Mesenchymal stem cell (in vitro differentiated cells and primary cell): ENCODE results near the gene AUTS2.
A peak's percentile ranks its signal among the peaks of the same experiment; 100 is the strongest.
"Not testable (repeated sequence)": the region's sequence is repeated elsewhere in the genome, so short reads cannot be mapped to it uniquely, and the experiment has no call there.

Experiments used
- DNase-seq: peaks from one replicate; pipeline ENCODE4 v3.0.0-alpha.2; 2013
- H2AFZ ChIP-seq: one replicate; pipeline ENCODE4 v1.6.1; 2013; ENCODE audit warnings: low read depth, mild to moderate bottlenecking, control low read depth, inconsistent platforms, low read length, moderate library complexity
- H2AK5ac ChIP-seq: 2 replicates; pipeline ENCODE4 v1.6.1; 2013; ENCODE audit warnings: low read length, moderate library complexity, mild to moderate bottlenecking, inconsistent platforms; ENCODE audit not compliant: severe bottlenecking
- H2BK120ac ChIP-seq: one replicate; pipeline ENCODE4 v1.6.1; 2013; ENCODE audit warnings: low read depth, mild to moderate bottlenecking, inconsistent platforms, low read length, moderate library complexity
- H2BK12ac ChIP-seq, 2 experiments: one replicate each; pipeline ENCODE4 v1.6.1; 2013; ENCODE audit warnings: inconsistent platforms in 2 of 2, low read length in 2 of 2, mild to moderate bottlenecking in 2 of 2, moderate library complexity in 2 of 2, control low read depth in 1 of 2
- H2BK15ac ChIP-seq: one replicate; pipeline ENCODE4 v1.6.1; 2013; ENCODE audit warnings: mild to moderate bottlenecking, low read depth, inconsistent platforms; ENCODE audit not compliant: poor library complexity, severe bottlenecking
- H2BK5ac ChIP-seq: 2 replicates; pipeline ENCODE4 v1.6.1; 2013; ENCODE audit warnings: low read depth, mild to moderate bottlenecking, low read length, control low read depth, inconsistent platforms; ENCODE audit not compliant: poor library complexity, severe bottlenecking
- H3K14ac ChIP-seq, 2 experiments: one replicate each; pipeline ENCODE4 v1.6.1; 2013; ENCODE audit warnings: inconsistent platforms in 2 of 2, low read length in 2 of 2, control low read depth in 1 of 2, mild to moderate bottlenecking in 1 of 2, moderate library complexity in 1 of 2
- H3K18ac ChIP-seq, 2 experiments: one replicate each; pipeline ENCODE4 v1.6.1; 2013; ENCODE audit warnings: inconsistent platforms in 2 of 2, low read length in 2 of 2, control low read depth in 1 of 2, low read depth in 1 of 2, mild to moderate bottlenecking in 1 of 2
- H3K23ac ChIP-seq, 2 experiments: one replicate each; pipeline ENCODE4 v1.6.1; 2013; ENCODE audit warnings: inconsistent platforms in 2 of 2, low read length in 2 of 2, mild to moderate bottlenecking in 2 of 2, moderate library complexity in 2 of 2, control low read depth in 1 of 2
- H3K27ac ChIP-seq: 2 replicates; pipeline ENCODE4 v1.5.1; 2013; ENCODE audit warnings: mild to moderate bottlenecking, moderate library complexity, low read length, control low read depth, inconsistent platforms; ENCODE audit not compliant: poor library complexity, severe bottlenecking
- H3K27me3 ChIP-seq, 2 experiments: 2 replicates each; pipeline versions ENCODE4 v1.6.1 to v1.7.0; 2013; ENCODE audit warnings: low read length in 2 of 2, mild to moderate bottlenecking in 2 of 2, moderate library complexity in 2 of 2, control low read depth in 1 of 2, inconsistent platforms in 1 of 2; ENCODE audit not compliant: control insufficient read depth in 1 of 2, insufficient read depth in 1 of 2
- H3K36me3 ChIP-seq, 2 experiments: 2 replicates each; pipeline versions ENCODE4 v1.6.1 to v1.7.0; 2013; ENCODE audit warnings: low read length in 2 of 2, control low read depth in 1 of 2, inconsistent platforms in 1 of 2, low read depth in 1 of 2, mild to moderate bottlenecking in 1 of 2; ENCODE audit not compliant: insufficient read depth in 2 of 2, control insufficient read depth in 1 of 2
- H3K4ac ChIP-seq, 2 experiments: one replicate each; pipeline ENCODE4 v1.6.1; 2013; ENCODE audit warnings: inconsistent platforms in 2 of 2, low read length in 2 of 2, mild to moderate bottlenecking in 2 of 2, moderate library complexity in 2 of 2, control low read depth in 1 of 2, low read depth in 1 of 2
- H3K4me1 ChIP-seq: 2 replicates; pipeline ENCODE4 v1.6.1; 2013; ENCODE audit warnings: low read depth, low read length, control low read depth; ENCODE audit not compliant: control insufficient read depth, insufficient read depth
- H3K4me2 ChIP-seq: 2 replicates; pipeline ENCODE4 v1.6.1; 2013; ENCODE audit warnings: low read length, mild to moderate bottlenecking, inconsistent platforms; ENCODE audit not compliant: poor library complexity, severe bottlenecking
- H3K4me3 ChIP-seq, 2 experiments: 2 replicates each; pipeline versions ENCODE4 v1.5.1 to v1.7.0; 2013; ENCODE audit warnings: low read length in 2 of 2, mild to moderate bottlenecking in 2 of 2, control low read depth in 1 of 2, low read depth in 1 of 2; ENCODE audit not compliant: insufficient read depth in 1 of 2
- H3K79me1 ChIP-seq: replicated peaks from 2 replicates; pipeline ENCODE4 v1.6.1; 2013; ENCODE audit warnings: mild to moderate bottlenecking, control low read depth, low read length, inconsistent platforms; ENCODE audit not compliant: poor library complexity, severe bottlenecking
- H3K9ac ChIP-seq: 2 replicates; pipeline ENCODE4 v1.7.0; 2013; ENCODE audit warnings: mild to moderate bottlenecking, low read length, moderate library complexity
- H3K9me3 ChIP-seq: 2 replicates; pipeline ENCODE4 v1.7.0; 2013; ENCODE audit warnings: mild to moderate bottlenecking, low read length; ENCODE audit not compliant: control insufficient read depth
- H4K8ac ChIP-seq: one replicate; pipeline ENCODE4 v1.6.1; 2013; ENCODE audit warnings: inconsistent platforms, mild to moderate bottlenecking, low read length, moderate library complexity
- H4K91ac ChIP-seq: one replicate; pipeline ENCODE4 v1.6.1; 2013; ENCODE audit warnings: mild to moderate bottlenecking, low read length, inconsistent platforms
- WGBS: methylation state at CpG from one replicate; pipeline ENCODE4 v1.1.7; 2013; ENCODE audit warnings: mixed read lengths; 5-methylcytosine and 5-hydroxymethylcytosine counted together

The AUTS2 gene

DNA sequence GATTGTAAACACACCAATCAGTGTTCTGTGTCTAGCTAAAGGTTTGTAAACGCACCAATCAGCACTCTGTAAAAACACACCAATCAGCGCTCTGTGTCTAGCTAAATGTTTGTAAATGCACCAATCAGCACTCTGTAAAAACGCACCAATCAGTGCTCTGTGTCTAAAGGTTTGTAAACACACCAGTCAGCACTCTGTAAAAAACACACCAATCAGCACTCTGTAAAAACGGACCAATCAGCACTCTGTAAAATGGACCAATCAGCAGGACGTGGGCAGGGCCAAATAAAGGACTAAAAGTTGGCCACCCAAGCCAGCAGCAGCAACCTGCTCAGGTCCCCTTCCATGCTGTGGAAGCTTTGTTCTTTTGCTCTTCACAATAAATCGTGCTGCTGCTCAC lies 1224.2 kb downstream of the AUTS2 start:
- not testable (repeated sequence) for H3K4me2 ChIP-seq, H3K14ac ChIP-seq, H2AFZ ChIP-seq, H3K9me3 ChIP-seq, H3K79me1 ChIP-seq, H3K9ac ChIP-seq, H3K4me3 ChIP-seq, H2AK5ac ChIP-seq, H3K18ac ChIP-seq, H3K27ac ChIP-seq, H3K4ac ChIP-seq, H2BK15ac ChIP-seq, H2BK5ac ChIP-seq, DNase-seq, H3K23ac ChIP-seq, H3K36me3 ChIP-seq, H2BK120ac ChIP-seq, H4K8ac ChIP-seq, H3K4me1 ChIP-seq, H2BK12ac ChIP-seq, H4K91ac ChIP-seq
- 80% methylated on average over 6 of the region's 6 CpGs for WGBS
- H3K27me3 ChIP-seq: peaks cover 5 to 16% of the 10 kb centered on the region in 2 experiments

DNA sequence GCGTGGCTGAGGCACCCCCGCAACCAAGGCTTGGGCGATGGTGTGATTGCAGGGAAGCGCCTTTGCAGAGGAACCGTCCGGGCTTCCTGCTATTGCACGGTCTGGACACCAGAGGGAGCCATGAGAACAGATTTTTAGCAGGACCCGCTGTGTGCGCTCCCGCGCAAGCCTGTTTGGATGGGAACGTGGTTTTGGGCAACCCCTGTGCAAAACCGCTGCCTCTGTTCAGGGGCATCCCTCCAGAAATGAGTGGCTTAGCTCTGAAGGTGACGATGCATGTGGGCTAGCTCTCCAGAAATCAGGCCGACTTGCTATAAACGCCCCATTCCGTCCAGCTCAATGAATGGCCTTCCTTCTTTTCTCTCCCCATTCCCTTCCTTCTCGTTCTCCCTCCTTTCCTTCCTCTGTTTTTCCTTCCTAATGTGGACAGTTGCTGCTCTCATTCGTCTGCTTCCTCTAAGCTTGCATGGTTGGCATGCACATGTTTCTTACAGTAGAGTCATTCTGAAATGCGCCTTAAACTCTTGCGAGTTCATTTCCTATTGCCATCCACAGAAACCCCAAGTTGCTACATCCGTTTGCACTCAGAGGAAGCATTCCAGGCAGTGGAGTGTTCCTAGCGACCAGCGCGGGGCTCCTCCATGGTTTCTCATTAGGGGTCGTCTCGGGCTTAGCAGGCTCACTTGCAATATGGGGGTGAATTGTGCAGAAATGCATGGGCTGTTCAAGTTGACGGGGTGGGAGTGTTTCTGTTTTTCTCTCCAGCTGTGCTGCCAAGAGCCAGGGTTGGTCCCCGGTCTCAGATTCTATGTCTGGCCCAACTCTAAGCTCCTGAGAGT lies 1231.2 kb downstream of the AUTS2 start:
- Histone ChIP-seq H3K4me1 (peaks cover 1% of the 10 kb centered on the region), H3K23ac (no peak overlapping the region), H2BK120ac (no peak overlapping the region), H2AK5ac (no peak overlapping the region), H2BK15ac (no peak overlapping the region), H3K9me3 (no peaks in the 10 kb centered on the region), H3K14ac (no peak overlapping the region), H2BK12ac (no peak overlapping the region), H2AFZ (no peak overlapping the region), H3K4ac (no peak overlapping the region), H3K18ac (no peak overlapping the region), H4K91ac (no peak overlapping the region), H3K9ac (no peak overlapping the region), H3K4me2 (peak overlapping the region; percentile 42), H3K27ac (no peak overlapping the region), H4K8ac (no peak overlapping the region), H3K27me3 (peaks cover 10 to 20% of the 10 kb centered on the region in 2 experiments), H3K4me3 (peak overlapping the region in 1 of 2 experiments; percentile 66), H3K79me1 (no peaks in the 10 kb centered on the region), H2BK5ac (no peak overlapping the region), H3K36me3 (no peaks in the 10 kb centered on the region)
- 19% methylated on average over 29 of the region's 29 CpGs for WGBS
- DNase-seq: peak; percentile 43

DNA sequence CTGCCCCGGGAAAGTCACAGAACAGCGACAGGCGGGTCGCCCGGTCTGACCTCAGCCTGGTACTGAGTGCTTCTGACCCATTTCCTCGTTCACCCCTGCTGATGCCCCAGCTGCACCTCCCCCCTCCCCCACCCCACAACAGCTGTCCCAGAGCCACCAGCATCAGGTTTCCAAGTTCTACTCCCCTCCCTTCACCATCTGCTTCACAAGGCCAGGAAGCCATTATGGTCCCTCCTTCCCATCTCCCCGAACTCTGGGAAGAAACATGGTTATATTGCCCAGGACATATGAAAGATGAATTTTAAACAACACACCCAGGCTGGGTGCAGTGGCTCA lies 1231.8 kb downstream of the AUTS2 start:
- Histone ChIP-seq H3K18ac (no peak overlapping the region), H3K14ac (no peak overlapping the region), H2BK15ac (no peak overlapping the region), H3K27me3 (peaks cover 10 to 17% of the 10 kb centered on the region in 2 experiments), H2AK5ac (no peak overlapping the region), H3K27ac (no peak overlapping the region), H3K23ac (no peak overlapping the region), H2BK5ac (no peak overlapping the region), H3K9ac (no peak overlapping the region), H3K4me2 (no peak overlapping the region), H4K91ac (no peak overlapping the region), H3K36me3 (no peaks in the 10 kb centered on the region), H4K8ac (no peak overlapping the region), H3K9me3 (peaks cover 2% of the 10 kb centered on the region), H3K79me1 (no peaks in the 10 kb centered on the region), H2BK12ac (no peak overlapping the region), H2BK120ac (no peak overlapping the region), H3K4me1 (peaks cover 1% of the 10 kb centered on the region), H2AFZ (no peak overlapping the region), H3K4ac (no peak overlapping the region), H3K4me3 (no peak overlapping the region)
- DNase-seq: no peak
- 74% methylated on average over 7 of the region's 7 CpGs for WGBS

DNA sequence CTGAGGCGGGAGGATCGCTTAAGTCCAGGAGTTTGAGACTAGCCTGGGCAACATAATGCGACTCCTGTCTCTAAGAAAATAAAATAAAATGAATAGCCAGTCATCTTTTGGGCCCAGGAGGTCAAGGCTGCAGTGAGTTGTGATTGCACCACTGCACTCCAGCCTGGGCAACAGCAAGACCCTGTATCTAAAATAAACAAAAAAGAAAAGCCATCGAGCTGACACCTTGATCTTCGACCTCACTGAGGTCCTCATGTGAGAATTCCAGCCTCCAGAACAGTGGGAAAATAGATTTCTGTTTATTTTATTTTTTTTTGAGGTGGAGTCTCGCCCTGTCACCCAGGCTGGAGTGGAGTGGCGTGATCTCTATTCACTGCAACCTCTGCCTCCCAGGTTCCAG lies 1232.2 kb downstream of the AUTS2 start:
- H3K27me3 ChIP-seq: peaks cover 10 to 13% of the 10 kb centered on the region in 2 experiments
- no peak overlapping the region for H3K27ac ChIP-seq
- H3K36me3 ChIP-seq: no peaks in the 10 kb centered on the region
- no peak overlapping the region for H3K23ac ChIP-seq
- H3K4me3 ChIP-seq: no peak overlapping the region
- H2BK120ac ChIP-seq: no peak overlapping the region
- no peak for DNase-seq
- H3K4me1 ChIP-seq: peaks cover 1% of the 10 kb centered on the region
- H3K9ac ChIP-seq: no peak overlapping the region
- WGBS: 83% methylated on average over 7 of the region's 7 CpGs
- H2AFZ ChIP-seq: no peak overlapping the region
- H2BK5ac ChIP-seq: no peak overlapping the region
- H4K8ac ChIP-seq: no peak overlapping the region
- no peak overlapping the region for H2BK12ac ChIP-seq
- no peak overlapping the region for H4K91ac ChIP-seq
- no peak overlapping the region for H2BK15ac ChIP-seq
- H3K18ac ChIP-seq: no peak overlapping the region
- peaks cover 6% of the 10 kb centered on the region for H3K9me3 ChIP-seq
- H3K4me2 ChIP-seq: no peak overlapping the region
- no peaks in the 10 kb centered on the region for H3K79me1 ChIP-seq
- no peak overlapping the region for H2AK5ac ChIP-seq
- H3K4ac ChIP-seq: no peak overlapping the region
- no peak overlapping the region for H3K14ac ChIP-seq
